GM12878 (cell line): ENCODE results near the gene PCLAF. TPM values are rescaled to one million over a fixed set of nuclear protein-coding genes. Genes with fewer than 3 reads are reported as not detected.

Source experiments
- ATAC-seq: fragments of 200-7000 bp; cut with Tn5 transposase; 3 replicates; pipeline ENCODE4 v1.9.1; 2020; ENCODE audit warnings: mild to moderate bottlenecking, moderate library complexity
- BruUV-seq: library from RNA; stranded (reverse); fragments of 400-500 nt; replicated peaks from 2 replicates; lab custom pipeline; 2021; lab: Mats Ljungman, UMichigan
- CTCF ChIA-PET: fragments of 300-600 bp; sonication (Branson Sonifier 250); formaldehyde crosslinking; extraction: SDS; loops from one replicate; lab custom pipeline; 2021; ENCODE audit warnings: inconsistent platforms; lab: Yijun Ruan, JAX
- POLR2A ChIA-PET: fragments of 350-600 bp; formaldehyde crosslinking; extraction: SDS; loops from one replicate; lab custom pipeline; 2021; ENCODE audit warnings: inconsistent platforms; lab: Charles Lee
- RAD21 ChIA-PET: fragments of 300-600 bp; sonication (Branson Sonifier 250); formaldehyde crosslinking; loops from one replicate; lab custom pipeline; 2023; ENCODE audit warnings: antibody characterized with exemption; ENCODE audit not compliant: unreplicated experiment; lab: Charles Lee
- SMC1A ChIA-PET: fragments of 300-600 bp; sonication (Branson Sonifier 250); formaldehyde crosslinking; loops from one replicate; lab custom pipeline; 2023; ENCODE audit not compliant: unreplicated experiment, uncharacterized antibody; lab: Charles Lee
- DNase-seq: peaks from one replicate; pipeline ENCODE4 v3.0.0-alpha.2; 2011; ENCODE audit warnings: low read depth, low spot score
- FAIRE-seq: peaks from 3 replicates; lab custom pipeline; 2011; peaks lifted over from hg19 to GRCh38; lab: Jason Lieb, UNC
- H2AFZ ChIP-seq: 2 replicates; pipeline ENCODE4 v1.6.0; 2011; ENCODE audit warnings: low read depth, low read length, control low read depth; ENCODE audit not compliant: control insufficient read depth
- H3K27ac ChIP-seq: 2 replicates; pipeline ENCODE4 v1.5.1; 2011; ENCODE audit warnings: control low read depth; ENCODE audit not compliant: control insufficient read depth, insufficient read depth
- H3K27me3 ChIP-seq, 2 experiments: replicated peaks in 1 of 2; 2 replicates each; pipeline versions ENCODE4 v1.6.0 to v1.6.1; 2011; ENCODE audit warnings: low read length in 1 of 2; ENCODE audit not compliant: control insufficient read depth in 2 of 2, insufficient read depth in 2 of 2
- H3K36me3 ChIP-seq, 2 experiments: 2 replicates each; pipeline ENCODE4 v1.5.1; 2011; ENCODE audit warnings: low read length in 1 of 2; ENCODE audit not compliant: control insufficient read depth in 2 of 2, insufficient read depth in 2 of 2
- H3K4me1 ChIP-seq: 2 replicates; pipeline ENCODE4 v1.6.1; 2011; ENCODE audit warnings: mild to moderate bottlenecking, low read length, moderate library complexity, mixed read lengths; ENCODE audit not compliant: control insufficient read depth, insufficient read depth
- H3K4me2 ChIP-seq: 2 replicates; pipeline ENCODE4 v1.6.0; 2011; ENCODE audit warnings: control low read depth; ENCODE audit not compliant: control insufficient read depth, insufficient read depth
- H3K4me3 ChIP-seq: fragments of 200-600 bp; sonication (generic); 2 replicates; pipeline ENCODE4 v1.5.1; 2016
- H3K79me2 ChIP-seq: 2 replicates; pipeline ENCODE4 v1.6.0; 2011; ENCODE audit warnings: low read length; ENCODE audit not compliant: control insufficient read depth, insufficient read depth
- H3K9ac ChIP-seq: 2 replicates; pipeline ENCODE4 v1.8.0; 2011; ENCODE audit warnings: low read length, control low read depth, mixed read lengths; ENCODE audit not compliant: control insufficient read depth, insufficient read depth
- H3K9me3 ChIP-seq: replicated peaks from 3 replicates; pipeline ENCODE4 v1.5.1; 2011; ENCODE audit warnings: mild to moderate bottlenecking, low read length; ENCODE audit not compliant: control insufficient read depth, insufficient read depth
- H4K20me1 ChIP-seq: 2 replicates; pipeline ENCODE4 v1.6.0; 2011; ENCODE audit not compliant: control insufficient read depth, insufficient read depth
- ATF7 ChIP-seq: fragments of 450-650 bp; IDR thresholded peaks from 2 replicates; pipeline ENCODE4 v1.6.1; 2016; ENCODE audit warnings: low read depth, mild to moderate bottlenecking
- CHD1 ChIP-seq: IDR thresholded peaks from 2 replicates; pipeline ENCODE4 v1.6.1; 2012; ENCODE audit warnings: low read depth, low read length, improper control_type of control experiment
- DPF2 ChIP-seq: fragments of 450-650 bp; IDR thresholded peaks from 2 replicates; pipeline ENCODE4 v1.6.1; 2017; ENCODE audit warnings: mild to moderate bottlenecking
- EED ChIP-seq: sonication (generic); IDR thresholded peaks from 2 replicates; pipeline ENCODE4 v1.6.1; 2016; ENCODE audit warnings: antibody characterized with exemption, low read depth
- ETV6 ChIP-seq, 2 experiments: fragments of 450-650 bp in 1 of 2; IDR thresholded peaks in 1 of 2; conservative IDR thresholded peaks in 1 of 2; 2 replicates each; pipeline ENCODE4 v1.6.1; 2014; ENCODE audit warnings: antibody characterized with exemption in 1 of 2, borderline replicate concordance in 1 of 2, low read depth in 1 of 2, mild to moderate bottlenecking in 1 of 2, moderate library complexity in 1 of 2
- HDAC6 ChIP-seq: fragments of 200-600 bp; sonication (generic); IDR thresholded peaks from one replicate; pipeline ENCODE4 v1.8.0; 2017; ENCODE audit warnings: antibody characterized with exemption; ENCODE audit not compliant: unreplicated experiment
- IRF4 ChIP-seq: IDR thresholded peaks from 2 replicates; pipeline ENCODE4 v1.6.1; 2011; ENCODE audit warnings: low read depth, low read length
- KDM1A ChIP-seq: fragments of 200-600 bp; sonication (generic); IDR thresholded peaks from 2 replicates; pipeline ENCODE4 v1.6.1; 2016; ENCODE audit warnings: borderline replicate concordance
- MXI1 ChIP-seq: fragments of 150-350 bp; IDR thresholded peaks from 2 replicates; pipeline ENCODE4 v1.6.1; 2011; ENCODE audit warnings: low read depth, mild to moderate bottlenecking, inconsistent platforms, low read length, improper control_type of control experiment
- PAX5 ChIP-seq: IDR thresholded peaks from 2 replicates; pipeline ENCODE4 v1.6.1; 2011; ENCODE audit warnings: low read depth, low read length, borderline replicate concordance
- POLR2AphosphoS5 ChIP-seq: IDR thresholded peaks from 2 replicates; pipeline ENCODE4 v1.6.1; 2011; ENCODE audit warnings: mild to moderate bottlenecking, low read length, inconsistent platforms
- RFX5 ChIP-seq: IDR thresholded peaks from 2 replicates; pipeline ENCODE4 v1.6.1; 2011; ENCODE audit warnings: low read depth, low read length, improper control_type of control experiment
- SUPT20H ChIP-seq: IDR thresholded peaks from 2 replicates; pipeline ENCODE4 v1.6.1; 2011; ENCODE audit warnings: low read depth, mild to moderate bottlenecking, low read length, moderate library complexity, borderline replicate concordance; ENCODE audit not compliant: control insufficient read depth
- ZBED1 ChIP-seq: IDR thresholded peaks from 2 replicates; pipeline ENCODE4 v1.6.1; 2016; ENCODE audit warnings: borderline replicate concordance
- ZNF217 ChIP-seq: fragments of 450-650 bp; IDR thresholded peaks from 2 replicates; pipeline ENCODE4 v1.6.1; 2017; ENCODE audit warnings: antibody characterized with exemption, mild to moderate bottlenecking
- WGBS: methylation state at CpG from one replicate; pipeline ENCODE4 v1.1.6; 2016; ENCODE audit warnings: low lambda C conversion rate; ENCODE audit not compliant: insufficient replicate concordance, insufficient coverage; ENCODE audit errors: missing lambda C conversion rate; 5-methylcytosine and 5-hydroxymethylcytosine counted together
- in situ Hi-C: fragments of 300-500 bp; cut with MboI; formaldehyde crosslinking; loops from 9 replicates; pipeline ENCODE4 v1.14.3; 2018; ENCODE audit warnings: mixed read lengths
- intact Hi-C: fragments of 100-400 bp; cut with micrococcal nuclease; formaldehyde crosslinking; loops from one replicate; pipeline ENCODE4 v1.14.2; 2022; ENCODE audit not compliant: unreplicated experiment
- polyA plus RNA-seq, 11 experiments: library from polyadenylated mRNA; depleted of rRNA in 4 of 11; unstranded in 6 of 11; stranded (reverse) in 5 of 11; fragments of >200 nt; fragmentation: Nextera tagmentation in 4 of 11; fragmentation: Illumina TruSeq in 1 of 11; extraction: Ambion mirVana in 4 of 11; extraction: Trizol in 1 of 11; gene quantifications; 1 replicate in 1 of 11; 2 replicates in 10 of 11; pipeline versions ENCODE4 v1.2.1 to v1.2.3, GENCODE V29; 2011 to 2016; ENCODE audit warnings: inconsistent platforms in 2 of 11, missing spikeins in 2 of 11, low read depth in 1 of 11
- total RNA-seq, 4 experiments: library from RNA; depleted of rRNA in 3 of 4; stranded (reverse); fragments of >200 nt in 3 of 4; fragmentation: Illumina TruSeq in 1 of 4; extraction: Trizol in 1 of 4; gene quantifications; 2 replicates each; pipeline versions ENCODE4 v1.2.1 to v1.2.3, GENCODE V29; 2013 to 2021
- TF ChIP-seq, protein P1 (sequence below): fragments of 450-650 bp; IDR thresholded peaks from 2 replicates; pipeline ENCODE4 v1.6.1; 2018; ENCODE audit warnings: borderline replicate concordance, mild to moderate bottlenecking; ENCODE audit not compliant: partially characterized antibody
- TF ChIP-seq, protein P2 (sequence below): fragments of 450-650 bp; IDR thresholded peaks from 2 replicates; pipeline ENCODE4 v1.6.1; 2017; ENCODE audit warnings: mild to moderate bottlenecking, low read depth, inconsistent platforms; ENCODE audit not compliant: poor library complexity, severe bottlenecking
- TF ChIP-seq, protein P3 (sequence below): fragments of 450-650 bp; IDR thresholded peaks from 2 replicates; pipeline ENCODE4 v1.6.1; 2018; ENCODE audit warnings: mild to moderate bottlenecking, low read depth, moderate library complexity; ENCODE audit not compliant: partially characterized antibody

PCLAF gene
- total and polyA plus RNA-seq, 10 of the 15 experiments (the other 5 are each of a cell fraction or from before 2014, with no cell fraction given), result 79.0 to 627 (median 343) TPM

DNA sequence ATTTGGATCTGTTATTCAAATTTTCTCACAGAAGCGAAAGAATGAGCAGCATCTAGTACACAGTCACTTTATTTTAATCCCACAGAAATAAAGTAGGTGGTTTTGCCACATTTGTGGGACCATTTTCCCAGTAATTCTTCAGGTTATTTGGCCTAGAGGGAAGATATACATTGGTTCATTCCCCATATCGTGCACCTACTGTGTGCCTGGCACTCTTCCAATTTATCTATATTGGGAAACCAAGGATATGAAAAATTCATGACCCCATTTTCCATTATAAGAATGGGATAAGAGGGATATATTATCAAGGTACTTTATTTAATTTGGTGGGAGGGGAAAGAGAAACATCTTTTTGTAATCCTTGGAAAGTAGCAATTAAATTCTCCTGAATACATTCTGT, 41.5 kb upstream of the PCLAF start:
- WGBS, result 100% methylated on average over 2 of the region's 2 CpGs
- Histone ChIP-seq H3K4me3 (no peak overlapping the region), H3K79me2 (no peaks in the 10 kb centered on the region), H3K9me3 (no peaks in the 10 kb centered on the region), H3K9ac (no peak overlapping the region), H3K27ac (no peak overlapping the region), H3K27me3 (no peaks in the 10 kb centered on the region), H3K4me2 (no peak overlapping the region), H3K36me3 (peaks cover 0 to 14% of the 10 kb centered on the region in 2 experiments; a peak in 3 of 4 replicates), H2AFZ (no peak overlapping the region), H4K20me1 (no peaks in the 10 kb centered on the region), H3K4me1 (peaks cover 14% of the 10 kb centered on the region)
- SMC1A ChIA-PET, result no interaction called here
- DNase-seq (no peak), FAIRE-seq (no peak), ATAC-seq (no peak)
- CTCF ChIA-PET, result interaction anchor here (0.7 kb wide), 1 partner anchor 229 kb away, joined by 3 read pairs; no protein-coding TSS in a partner anchor
- no TSS peak for BruUV-seq
- RAD21 ChIA-PET, result no interaction called here
- intact Hi-C loops (loop anchor here (10.0 kb wide), 1 partner anchor 212 kb away; no protein-coding TSS in a partner anchor), in situ Hi-C loops (no loop called here)
- POLR2A ChIA-PET, result interaction anchor here (0.7 kb wide), 1 partner anchor 235 kb away, joined by 9 read pairs; no protein-coding TSS in a partner anchor
- TF ChIP-seq IRF4 (no peak), CHD1 (no peak), ETV6 (conservative IDR thresholded peaks at IDR 0.05 in 1 of 2, IDR thresholded peaks at IDR 0.05 in 1 of 2; ENCODE audit: borderline replicate concordance in 1 of 2, low read depth in 1 of 2) (no peak), PAX5 (no peak), ZNF217 (no peak), ATF7 (no peak), POLR2AphosphoS5 (no peak), KDM1A (no peak), EED (no peak), ZBED1 (no peak), DPF2 (no peak), MXI1 (no peak), HDAC6 (no peak), SUPT20H (no peak), RFX5 (no peak)
- TF ChIP-seq, protein P1, sequence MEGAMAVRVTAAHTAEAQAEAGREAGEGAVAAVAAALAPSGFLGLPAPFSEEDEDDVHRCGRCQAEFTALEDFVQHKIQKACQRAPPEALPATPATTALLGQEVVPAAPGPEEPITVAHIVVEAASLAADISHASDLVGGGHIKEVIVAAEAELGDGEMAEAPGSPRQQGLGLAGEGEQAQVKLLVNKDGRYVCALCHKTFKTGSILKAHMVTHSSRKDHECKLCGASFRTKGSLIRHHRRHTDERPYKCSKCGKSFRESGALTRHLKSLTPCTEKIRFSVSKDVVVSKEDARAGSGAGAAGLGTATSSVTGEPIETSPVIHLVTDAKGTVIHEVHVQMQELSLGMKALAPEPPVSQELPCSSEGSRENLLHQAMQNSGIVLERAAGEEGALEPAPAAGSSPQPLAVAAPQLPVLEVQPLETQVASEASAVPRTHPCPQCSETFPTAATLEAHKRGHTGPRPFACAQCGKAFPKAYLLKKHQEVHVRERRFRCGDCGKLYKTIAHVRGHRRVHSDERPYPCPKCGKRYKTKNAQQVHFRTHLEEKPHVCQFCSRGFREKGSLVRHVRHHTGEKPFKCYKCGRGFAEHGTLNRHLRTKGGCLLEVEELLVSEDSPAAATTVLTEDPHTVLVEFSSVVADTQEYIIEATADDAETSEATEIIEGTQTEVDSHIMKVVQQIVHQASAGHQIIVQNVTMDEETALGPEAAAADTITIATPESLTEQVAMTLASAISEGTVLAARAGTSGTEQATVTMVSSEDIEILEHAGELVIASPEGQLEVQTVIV, result no peak
- TF ChIP-seq, protein P2, sequence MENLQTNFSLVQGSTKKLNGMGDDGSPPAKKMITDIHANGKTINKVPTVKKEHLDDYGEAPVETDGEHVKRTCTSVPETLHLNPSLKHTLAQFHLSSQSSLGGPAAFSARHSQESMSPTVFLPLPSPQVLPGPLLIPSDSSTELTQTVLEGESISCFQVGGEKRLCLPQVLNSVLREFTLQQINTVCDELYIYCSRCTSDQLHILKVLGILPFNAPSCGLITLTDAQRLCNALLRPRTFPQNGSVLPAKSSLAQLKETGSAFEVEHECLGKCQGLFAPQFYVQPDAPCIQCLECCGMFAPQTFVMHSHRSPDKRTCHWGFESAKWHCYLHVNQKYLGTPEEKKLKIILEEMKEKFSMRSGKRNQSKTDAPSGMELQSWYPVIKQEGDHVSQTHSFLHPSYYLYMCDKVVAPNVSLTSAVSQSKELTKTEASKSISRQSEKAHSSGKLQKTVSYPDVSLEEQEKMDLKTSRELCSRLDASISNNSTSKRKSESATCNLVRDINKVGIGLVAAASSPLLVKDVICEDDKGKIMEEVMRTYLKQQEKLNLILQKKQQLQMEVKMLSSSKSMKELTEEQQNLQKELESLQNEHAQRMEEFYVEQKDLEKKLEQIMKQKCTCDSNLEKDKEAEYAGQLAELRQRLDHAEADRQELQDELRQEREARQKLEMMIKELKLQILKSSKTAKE, result no peak
- TF ChIP-seq, protein P3, sequence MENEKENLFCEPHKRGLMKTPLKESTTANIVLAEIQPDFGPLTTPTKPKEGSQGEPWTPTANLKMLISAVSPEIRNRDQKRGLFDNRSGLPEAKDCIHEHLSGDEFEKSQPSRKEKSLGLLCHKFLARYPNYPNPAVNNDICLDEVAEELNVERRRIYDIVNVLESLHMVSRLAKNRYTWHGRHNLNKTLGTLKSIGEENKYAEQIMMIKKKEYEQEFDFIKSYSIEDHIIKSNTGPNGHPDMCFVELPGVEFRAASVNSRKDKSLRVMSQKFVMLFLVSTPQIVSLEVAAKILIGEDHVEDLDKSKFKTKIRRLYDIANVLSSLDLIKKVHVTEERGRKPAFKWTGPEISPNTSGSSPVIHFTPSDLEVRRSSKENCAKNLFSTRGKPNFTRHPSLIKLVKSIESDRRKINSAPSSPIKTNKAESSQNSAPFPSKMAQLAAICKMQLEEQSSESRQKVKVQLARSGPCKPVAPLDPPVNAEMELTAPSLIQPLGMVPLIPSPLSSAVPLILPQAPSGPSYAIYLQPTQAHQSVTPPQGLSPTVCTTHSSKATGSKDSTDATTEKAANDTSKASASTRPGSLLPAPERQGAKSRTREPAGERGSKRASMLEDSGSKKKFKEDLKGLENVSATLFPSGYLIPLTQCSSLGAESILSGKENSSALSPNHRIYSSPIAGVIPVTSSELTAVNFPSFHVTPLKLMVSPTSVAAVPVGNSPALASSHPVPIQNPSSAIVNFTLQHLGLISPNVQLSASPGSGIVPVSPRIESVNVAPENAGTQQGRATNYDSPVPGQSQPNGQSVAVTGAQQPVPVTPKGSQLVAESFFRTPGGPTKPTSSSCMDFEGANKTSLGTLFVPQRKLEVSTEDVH, result no peak
